ENCODE data around the gene MYO3B. TPM values are rescaled to one million over a fixed set of nuclear protein-coding genes. Genes with fewer than 3 reads are reported as not detected.

Gene MYO3B
- total RNA-seq, 1 experiment from 2014 or later: 0.63 TPM

DNA sequence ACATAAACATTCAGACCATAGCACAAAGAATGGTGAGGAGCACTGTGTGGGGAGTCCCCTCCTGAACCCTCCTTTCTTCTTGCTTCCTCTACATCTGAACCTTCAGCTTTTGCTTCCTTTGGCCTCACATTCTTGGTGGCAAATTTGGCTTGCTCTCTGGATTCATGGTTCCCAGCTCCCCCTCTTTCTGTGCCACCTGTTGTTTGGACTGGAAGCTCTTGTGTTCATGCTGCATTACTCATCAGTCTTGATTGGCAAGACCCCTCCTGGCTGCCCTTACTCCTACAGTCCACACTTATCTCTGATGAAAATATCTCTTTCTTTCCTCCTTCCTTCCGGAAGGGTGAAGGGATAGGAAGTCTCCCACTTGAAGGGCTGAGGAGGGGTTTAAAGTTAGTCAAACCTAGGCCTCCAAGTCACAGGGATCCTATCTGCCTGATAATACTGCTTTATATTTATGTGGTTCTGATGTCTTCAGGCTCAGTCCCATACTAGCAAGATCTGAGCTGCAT lies 70.0 kb downstream of the MYO3B start:
- Histone ChIP-seq H2AK5ac (ENCODE audit: insufficient read length, low read length) (no peak overlapping the region), H4K91ac (ENCODE audit: insufficient read length, low read depth, low read length) (no peak overlapping the region), H3K4ac (ENCODE audit: low read depth, low read length) (no peak overlapping the region), H3K79me1 (ENCODE audit: insufficient read depth, low read depth, low read length, poor library complexity, severe bottlenecking) (no peaks in the 10 kb centered on the region), H3K4me1 (ENCODE audit: insufficient read depth, low read length) (no peaks in the 10 kb centered on the region), H4K8ac (replicated peaks; ENCODE audit: insufficient read length, low read depth, low read length) (no peak overlapping the region), H3K18ac (ENCODE audit: insufficient read length, low read depth, low read length) (no peak overlapping the region), H2BK120ac (ENCODE audit: low read depth, low read length, poor library complexity, severe bottlenecking) (no peak overlapping the region), H3K23me2 (ENCODE audit: insufficient read length, low read depth, low read length, poor library complexity, severe bottlenecking) (no peaks in the 10 kb centered on the region), H2AFZ (ENCODE audit: low read length) (no peak overlapping the region), H2BK12ac (ENCODE audit: insufficient read length, low read depth, low read length) (no peak overlapping the region), H3K23ac (ENCODE audit: insufficient read length, low read depth, low read length) (no peak overlapping the region), H3T11ph (ENCODE audit: low read length) (no peak overlapping the region), H3K4me2 (ENCODE audit: insufficient read depth, insufficient read length, low read length) (no peak overlapping the region), H2BK5ac (ENCODE audit: insufficient read length, low read length) (no peak overlapping the region), H3K27ac (ENCODE audit: insufficient read length, low read depth, low read length) (no peak overlapping the region), H4K5ac (ENCODE audit: insufficient read length, low read depth, low read length) (no peak overlapping the region), H3K27me3 (ENCODE audit: insufficient read depth, low read length) (no peaks in the 10 kb centered on the region), H3K79me2 (ENCODE audit: insufficient read depth, low read length) (no peaks in the 10 kb centered on the region), H3K14ac (ENCODE audit: insufficient read depth, low read length) (no peak overlapping the region), H2BK15ac (ENCODE audit: low read depth, low read length) (no peak overlapping the region), H3K9ac (ENCODE audit: extremely low read depth, insufficient read length, low read length) (no peak overlapping the region), H3K56ac (ENCODE audit: insufficient read length, low read depth, low read length) (no peak overlapping the region), H2BK20ac (ENCODE audit: low read depth, low read length, poor library complexity, severe bottlenecking) (no peak overlapping the region), H3K9me3 (ENCODE audit: control insufficient read depth, low read depth, low read length) (no peaks in the 10 kb centered on the region), H4K20me1 (ENCODE audit: control insufficient read depth, insufficient read depth, insufficient read length) (no peaks in the 10 kb centered on the region)
- TF ChIP-seq, protein P1, sequence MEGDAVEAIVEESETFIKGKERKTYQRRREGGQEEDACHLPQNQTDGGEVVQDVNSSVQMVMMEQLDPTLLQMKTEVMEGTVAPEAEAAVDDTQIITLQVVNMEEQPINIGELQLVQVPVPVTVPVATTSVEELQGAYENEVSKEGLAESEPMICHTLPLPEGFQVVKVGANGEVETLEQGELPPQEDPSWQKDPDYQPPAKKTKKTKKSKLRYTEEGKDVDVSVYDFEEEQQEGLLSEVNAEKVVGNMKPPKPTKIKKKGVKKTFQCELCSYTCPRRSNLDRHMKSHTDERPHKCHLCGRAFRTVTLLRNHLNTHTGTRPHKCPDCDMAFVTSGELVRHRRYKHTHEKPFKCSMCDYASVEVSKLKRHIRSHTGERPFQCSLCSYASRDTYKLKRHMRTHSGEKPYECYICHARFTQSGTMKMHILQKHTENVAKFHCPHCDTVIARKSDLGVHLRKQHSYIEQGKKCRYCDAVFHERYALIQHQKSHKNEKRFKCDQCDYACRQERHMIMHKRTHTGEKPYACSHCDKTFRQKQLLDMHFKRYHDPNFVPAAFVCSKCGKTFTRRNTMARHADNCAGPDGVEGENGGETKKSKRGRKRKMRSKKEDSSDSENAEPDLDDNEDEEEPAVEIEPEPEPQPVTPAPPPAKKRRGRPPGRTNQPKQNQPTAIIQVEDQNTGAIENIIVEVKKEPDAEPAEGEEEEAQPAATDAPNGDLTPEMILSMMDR (conservative IDR thresholded peaks at IDR 0.05): no peak
- WGBS (ENCODE audit: extremely low coverage, insufficient read length, low lambda C conversion rate): no CpG with 5 or more reads among the region's 1 CpG
- H3K4me3 Mint-ChIP-seq: no peak overlapping the region
- no peak overlapping the region for H3K27ac Mint-ChIP-seq
- H3K4me1 Mint-ChIP-seq: no peaks in the 10 kb centered on the region
- DNase-seq: no peak
- H3K36me3 Mint-ChIP-seq (ENCODE audit: insufficient read depth in 1 of 3, low read depth in 3 of 3): no peaks in the 10 kb centered on the region
- H3K27me3 Mint-ChIP-seq (ENCODE audit: low read depth): no peaks in the 10 kb centered on the region; the same call in none of the 2 replicates
- H3K9me3 Mint-ChIP-seq: no peaks in the 10 kb centered on the region

Measured in H9 (cell line).